Activated naive CD8-positive, alpha-beta T cell (primary cell): Measurements from ENCODE around the gene ASB8.

Experiments used
- H3K27ac Mint-ChIP-seq: one replicate; pipeline ENCODE4 v1.8.0; 2021; ENCODE audit warnings: mixed read lengths
- H3K27me3 Mint-ChIP-seq: one replicate; pipeline ENCODE4 v1.8.0; 2021; ENCODE audit warnings: mixed read lengths
- H3K36me3 Mint-ChIP-seq: one replicate; pipeline ENCODE4 v1.8.0; 2021; ENCODE audit warnings: mixed read lengths
- H3K4me1 Mint-ChIP-seq: one replicate; pipeline ENCODE4 v1.8.0; 2021; ENCODE audit warnings: low read depth, mixed read lengths
- H3K4me3 Mint-ChIP-seq: one replicate; pipeline ENCODE4 v1.8.0; 2021; ENCODE audit warnings: mild to moderate bottlenecking, mixed read lengths
- H3K9me3 Mint-ChIP-seq: one replicate; pipeline ENCODE4 v1.8.0; 2021; ENCODE audit warnings: low read depth, mixed read lengths

ASB8 gene

GRCh38 chr12:48189331-48190125 lies 32.2 kb upstream of the ASB8 start:
- H3K27me3 Mint-ChIP-seq: peaks cover 7% of the 10 kb centered on the region

GRCh38 chr12:48187916-48188695 lies 30.8 kb upstream of the ASB8 start:
- Mint-ChIP-seq H3K4me1 (no peaks in the 10 kb centered on the region), H3K27ac (no peak overlapping the region)

More at GRCh38 chr12:48189331-48190125, 32.2 kb upstream of the ASB8 start:
- Mint-ChIP-seq H3K36me3 (no peaks in the 10 kb centered on the region), H3K9me3 (no peaks in the 10 kb centered on the region), H3K4me3 (no peak overlapping the region), H3K4me1 (no peaks in the 10 kb centered on the region), H3K27ac (no peak overlapping the region)

GRCh38 chr12:48185181-48185919 lies 28.0 kb upstream of the ASB8 start:
- H3K27me3 Mint-ChIP-seq: peaks cover 7% of the 10 kb centered on the region
- no peak overlapping the region for H3K27ac Mint-ChIP-seq
- H3K36me3 Mint-ChIP-seq: no peaks in the 10 kb centered on the region
- peak overlapping the region; percentile 78 for H3K4me3 Mint-ChIP-seq
- H3K9me3 Mint-ChIP-seq: no peaks in the 10 kb centered on the region
- peaks cover 11% of the 10 kb centered on the region for H3K4me1 Mint-ChIP-seq

More at GRCh38 chr12:48187916-48188695, 30.8 kb upstream of the ASB8 start:
- Mint-ChIP-seq H3K4me3 (no peak overlapping the region), H3K27me3 (peaks cover 8% of the 10 kb centered on the region), H3K9me3 (no peaks in the 10 kb centered on the region), H3K36me3 (no peaks in the 10 kb centered on the region)

- Mint-ChIP-seq H3K9me3 (no peaks in the 10 kb centered on the region), H3K36me3 (no peaks in the 10 kb centered on the region), H3K27me3 (peaks cover 12% of the 10 kb centered on the region), H3K27ac (no peak overlapping the region), H3K4me1 (peaks cover 11% of the 10 kb centered on the region), H3K4me3 (peak overlapping the region; percentile 78)
Measured at GRCh38 chr12:48184549-48184922, 27.2 kb upstream of the ASB8 start.

GRCh38 chr12:48183876-48184548 lies 26.7 kb upstream of the ASB8 start:
- peak overlapping the region; percentile 94 for H3K4me3 Mint-ChIP-seq
- H3K27me3 Mint-ChIP-seq: peaks cover 15% of the 10 kb centered on the region
- peaks cover 11% of the 10 kb centered on the region for H3K4me1 Mint-ChIP-seq
- H3K9me3 Mint-ChIP-seq: no peaks in the 10 kb centered on the region
- H3K27ac Mint-ChIP-seq: no peak overlapping the region
- no peaks in the 10 kb centered on the region for H3K36me3 Mint-ChIP-seq

GRCh38 chr12:48183091-48183875 lies 26.0 kb upstream of the ASB8 start, which contains the start of gene CCDC184:
Gene CCDC184 (plus strand): TSS chr12:48183644. CDS start chr12:48184123, 479 bp downstream.
- Mint-ChIP-seq H3K27me3 (peaks cover 20% of the 10 kb centered on the region), H3K36me3 (no peaks in the 10 kb centered on the region), H3K9me3 (no peaks in the 10 kb centered on the region), H3K27ac (no peak within 1 kb of the TSS), H3K4me3 (peak within 1 kb of the TSS; percentile 94), H3K4me1 (peaks cover 11% of the 10 kb centered on the region)

- Mint-ChIP-seq H3K27ac (no peak overlapping the region), H3K27me3 (peaks cover 20% of the 10 kb centered on the region), H3K4me3 (peak overlapping the region; percentile 94), H3K9me3 (no peaks in the 10 kb centered on the region), H3K36me3 (no peaks in the 10 kb centered on the region), H3K4me1 (peaks cover 11% of the 10 kb centered on the region)
Measured at GRCh38 chr12:48182631-48183030, 25.3 kb upstream of the ASB8 start.

- Mint-ChIP-seq H3K4me1 (peaks cover 11% of the 10 kb centered on the region), H3K27ac (no peak overlapping the region), H3K27me3 (peaks cover 22% of the 10 kb centered on the region), H3K9me3 (no peaks in the 10 kb centered on the region), H3K36me3 (no peaks in the 10 kb centered on the region), H3K4me3 (no peak overlapping the region)
Measured at GRCh38 chr12:48180857-48181495, 23.7 kb upstream of the ASB8 start.

- peaks cover 14% of the 10 kb centered on the region for H3K4me1 Mint-ChIP-seq
- H3K36me3 Mint-ChIP-seq: no peaks in the 10 kb centered on the region
- H3K27me3 Mint-ChIP-seq: peaks cover 22% of the 10 kb centered on the region
- H3K27ac Mint-ChIP-seq: no peak overlapping the region
- H3K4me3 Mint-ChIP-seq: no peak overlapping the region
- H3K9me3 Mint-ChIP-seq: no peaks in the 10 kb centered on the region
Measured at GRCh38 chr12:48180424-48180823, 23.1 kb upstream of the ASB8 start.

- no peak overlapping the region for H3K27ac Mint-ChIP-seq
- no peaks in the 10 kb centered on the region for H3K9me3 Mint-ChIP-seq
- H3K4me3 Mint-ChIP-seq: no peak overlapping the region
- H3K27me3 Mint-ChIP-seq: peaks cover 20% of the 10 kb centered on the region
- peaks cover 14% of the 10 kb centered on the region for H3K4me1 Mint-ChIP-seq
- H3K36me3 Mint-ChIP-seq: no peaks in the 10 kb centered on the region
Measured at GRCh38 chr12:48179466-48179865, 22.2 kb upstream of the ASB8 start.

- no peak overlapping the region for H3K27ac Mint-ChIP-seq
- peaks cover 14% of the 10 kb centered on the region for H3K4me1 Mint-ChIP-seq
- no peaks in the 10 kb centered on the region for H3K36me3 Mint-ChIP-seq
- H3K27me3 Mint-ChIP-seq: peaks cover 20% of the 10 kb centered on the region
- H3K4me3 Mint-ChIP-seq: no peak overlapping the region
- no peaks in the 10 kb centered on the region for H3K9me3 Mint-ChIP-seq
Measured at GRCh38 chr12:48177982-48178381, 20.7 kb upstream of the ASB8 start.

GRCh38 chr12:48176417-48176751 lies 19.1 kb upstream of the ASB8 start:
- H3K27ac Mint-ChIP-seq: no peak overlapping the region
- peaks cover 20% of the 10 kb centered on the region for H3K27me3 Mint-ChIP-seq
- H3K4me1 Mint-ChIP-seq: peaks cover 3% of the 10 kb centered on the region
- no peaks in the 10 kb centered on the region for H3K36me3 Mint-ChIP-seq
- H3K4me3 Mint-ChIP-seq: no peak overlapping the region
- no peaks in the 10 kb centered on the region for H3K9me3 Mint-ChIP-seq

- Mint-ChIP-seq H3K4me1 (peaks cover 3% of the 10 kb centered on the region), H3K4me3 (no peak overlapping the region), H3K36me3 (no peaks in the 10 kb centered on the region), H3K27ac (no peak overlapping the region), H3K9me3 (no peaks in the 10 kb centered on the region), H3K27me3 (peaks cover 15% of the 10 kb centered on the region)
Measured at GRCh38 chr12:48175613-48176416, 18.5 kb upstream of the ASB8 start.
